Panc1 (cell line): ENCODE measurements around the gene PLA2G4F. TPM values are rescaled to one million over a fixed set of nuclear protein-coding genes. Genes with fewer than 3 reads are reported as not detected.

Experiments used
- ATAC-seq: fragments of 200-7000 bp; cut with Tn5 transposase; 2 replicates; pipeline ENCODE4 v1.9.1; 2020; ENCODE audit warnings: mild to moderate bottlenecking, moderate library complexity
- BruUV-seq: library from RNA; stranded (reverse); fragments of 400-500 nt; replicated peaks from 2 replicates; lab custom pipeline; 2021; lab: Mats Ljungman, UMichigan
- CTCF ChIA-PET: fragments of 300-600 bp; sonication (Branson Sonifier 250); formaldehyde crosslinking; loops from one replicate; lab custom pipeline; 2022; ENCODE audit warnings: antibody characterized with exemption; lab: Charles Lee
- POLR2A ChIA-PET: fragments of 300-600 bp; sonication (Branson Sonifier 250); formaldehyde crosslinking; loops from one replicate; lab custom pipeline; 2022; ENCODE audit warnings: antibody characterized with exemption; lab: Charles Lee
- DNase-seq: peaks from one replicate; pipeline ENCODE4 v3.0.0-alpha.2; 2010; ENCODE audit warnings: low read depth, low spot score
- H3K27ac ChIP-seq: 2 replicates; pipeline ENCODE4 v1.5.1; 2011; ENCODE audit warnings: mild to moderate bottlenecking, low read length, inconsistent platforms
- H3K27me3 ChIP-seq: fragments of 200-500 bp; sonication (Bioruptor generic); 2 replicates; pipeline ENCODE4 v1.6.0; 2014; ENCODE audit warnings: low read length, inconsistent platforms; ENCODE audit not compliant: control insufficient read depth, insufficient read depth
- H3K36me3 ChIP-seq: fragments of 200-500 bp; sonication (Bioruptor generic); 2 replicates; pipeline ENCODE4 v1.5.1; 2014; ENCODE audit warnings: inconsistent platforms, mild to moderate bottlenecking, low read length, moderate library complexity; ENCODE audit not compliant: control insufficient read depth, insufficient read depth
- H3K4me1 ChIP-seq: 2 replicates; pipeline ENCODE4 v1.5.1; 2011; ENCODE audit warnings: inconsistent platforms, mild to moderate bottlenecking, low read length, moderate library complexity; ENCODE audit not compliant: control insufficient read depth, insufficient read depth
- H3K4me3 ChIP-seq, 2 experiments: 2 replicates each; pipeline ENCODE4 v1.5.1; 2011 to 2012; ENCODE audit warnings: low read depth in 2 of 2, low read length in 2 of 2, mild to moderate bottlenecking in 2 of 2, inconsistent platforms in 1 of 2, moderate library complexity in 1 of 2
- H3K9me3 ChIP-seq: fragments of 200-500 bp; sonication (Bioruptor generic); 2 replicates; pipeline ENCODE4 v1.5.1; 2014; ENCODE audit warnings: low read depth, mild to moderate bottlenecking, inconsistent platforms, low read length, moderate library complexity; ENCODE audit not compliant: control insufficient read depth, insufficient read depth
- POLR2AphosphoS5 ChIP-seq: IDR thresholded peaks from 2 replicates; pipeline ENCODE4 v1.6.1; 2012; ENCODE audit warnings: mild to moderate bottlenecking, low read depth, low read length, moderate library complexity
- REST ChIP-seq, 2 experiments: IDR thresholded peaks; 2 replicates each; pipeline ENCODE4 v1.6.1; 2011 to 2012; ENCODE audit warnings: low read depth in 2 of 2, control low read depth in 1 of 2, low read length in 1 of 2, mild to moderate bottlenecking in 1 of 2, moderate library complexity in 1 of 2; ENCODE audit not compliant: insufficient read depth in 1 of 2
- SIN3A ChIP-seq: IDR thresholded peaks from 2 replicates; pipeline ENCODE4 v1.6.1; 2012; ENCODE audit warnings: low read depth, mild to moderate bottlenecking, low read length, moderate library complexity, borderline replicate concordance; ENCODE audit not compliant: insufficient read depth
- TCF7L2 ChIP-seq: IDR thresholded peaks from 2 replicates; pipeline ENCODE4 v1.6.1; 2011; ENCODE audit warnings: mild to moderate bottlenecking, low read depth, low read length, inconsistent platforms
- in situ Hi-C: cut with HindIII; loops from 2 replicates; pipeline ENCODE4 v1.10.0; 2016; ENCODE audit warnings: low sequenced_read_pairs, low pct_unique_long_range_greater_than_20kb
- intact Hi-C: fragments of 100-400 bp; cut with micrococcal nuclease; formaldehyde crosslinking; loops from one replicate; pipeline ENCODE4 v1.10.0; 2022; ENCODE audit not compliant: unreplicated experiment
- total RNA-seq: library from RNA; stranded (reverse); gene quantifications from one replicate; pipeline ENCODE4 v1.2.1, GENCODE V29; 2021; ENCODE audit not compliant: unreplicated experiment
- TF ChIP-seq, protein P1 (sequence below): fragments of 450-650 bp; IDR thresholded peaks from 2 replicates; pipeline ENCODE4 v1.5.1; 2017; ENCODE audit warnings: mild to moderate bottlenecking

PLA2G4F gene
- total RNA-seq, 1 experiment from 2014 or later: not detected

DNA sequence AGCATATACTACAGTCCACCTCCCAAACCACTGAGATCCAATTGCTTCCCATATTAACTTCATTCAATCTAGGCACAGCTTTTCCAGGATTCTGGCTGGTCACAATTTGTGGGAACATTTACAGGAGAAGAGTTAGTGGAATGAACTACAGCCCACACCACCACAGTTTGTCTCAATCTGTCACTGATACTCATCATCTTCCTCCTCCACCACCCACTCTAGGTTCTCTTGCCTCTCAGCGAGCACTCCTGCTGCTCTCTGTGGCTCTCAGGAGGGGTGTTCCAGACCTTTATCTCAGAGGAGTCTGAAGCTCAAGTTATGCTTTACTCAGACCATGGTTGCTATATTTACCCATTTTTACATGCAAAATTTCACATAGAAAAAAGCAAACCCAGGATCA is 36.2 kb downstream of the PLA2G4F start:
- ChIA-PET CTCF (no interaction called here), POLR2A (no interaction called here)
- DNase-seq (no peak), ATAC-seq (no peak)
- intact Hi-C loops (no loop called here), in situ Hi-C loops (no loop called here)
- H3K4me3 ChIP-seq: no peak overlapping the region
- no peaks in the 10 kb centered on the region for H3K9me3 ChIP-seq
- BruUV-seq: no TSS peak
- H3K27ac ChIP-seq: no peak overlapping the region
- peaks cover 5% of the 10 kb centered on the region; the same call in 1 of the 2 replicates for H3K27me3 ChIP-seq
- TF ChIP-seq, protein P1, sequence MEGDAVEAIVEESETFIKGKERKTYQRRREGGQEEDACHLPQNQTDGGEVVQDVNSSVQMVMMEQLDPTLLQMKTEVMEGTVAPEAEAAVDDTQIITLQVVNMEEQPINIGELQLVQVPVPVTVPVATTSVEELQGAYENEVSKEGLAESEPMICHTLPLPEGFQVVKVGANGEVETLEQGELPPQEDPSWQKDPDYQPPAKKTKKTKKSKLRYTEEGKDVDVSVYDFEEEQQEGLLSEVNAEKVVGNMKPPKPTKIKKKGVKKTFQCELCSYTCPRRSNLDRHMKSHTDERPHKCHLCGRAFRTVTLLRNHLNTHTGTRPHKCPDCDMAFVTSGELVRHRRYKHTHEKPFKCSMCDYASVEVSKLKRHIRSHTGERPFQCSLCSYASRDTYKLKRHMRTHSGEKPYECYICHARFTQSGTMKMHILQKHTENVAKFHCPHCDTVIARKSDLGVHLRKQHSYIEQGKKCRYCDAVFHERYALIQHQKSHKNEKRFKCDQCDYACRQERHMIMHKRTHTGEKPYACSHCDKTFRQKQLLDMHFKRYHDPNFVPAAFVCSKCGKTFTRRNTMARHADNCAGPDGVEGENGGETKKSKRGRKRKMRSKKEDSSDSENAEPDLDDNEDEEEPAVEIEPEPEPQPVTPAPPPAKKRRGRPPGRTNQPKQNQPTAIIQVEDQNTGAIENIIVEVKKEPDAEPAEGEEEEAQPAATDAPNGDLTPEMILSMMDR: no peak
- no peak for TF ChIP-seq REST (IDR thresholded peaks at IDR 0.05; ENCODE audit: insufficient read depth in 1 of 2, low read depth in 2 of 2, low read length in 1 of 2)
- no peak for TF ChIP-seq SIN3A
- TF ChIP-seq TCF7L2: no peak
- H3K4me1 ChIP-seq: no peaks in the 10 kb centered on the region
- no peaks in the 10 kb centered on the region for H3K36me3 ChIP-seq

GRCh38 chr15:42119446-42119760 is 37.0 kb downstream of the PLA2G4F start:
- H3K36me3 ChIP-seq: no peaks in the 10 kb centered on the region
- in situ Hi-C loops (no loop called here), intact Hi-C loops (no loop called here)
- H3K27ac ChIP-seq: no peak overlapping the region
- ATAC-seq (no peak), DNase-seq (no peak)
- H3K9me3 ChIP-seq: no peaks in the 10 kb centered on the region
- CTCF ChIA-PET: interaction anchor here (0.8 kb wide), 1 partner anchor 18 kb away, joined by 3 read pairs; no protein-coding TSS in a partner anchor
- no peaks in the 10 kb centered on the region for H3K4me1 ChIP-seq
- no TSS peak for BruUV-seq
- peaks cover 4% of the 10 kb centered on the region; the same call in 1 of the 2 replicates for H3K27me3 ChIP-seq
- POLR2A ChIA-PET: no interaction called here
- H3K4me3 ChIP-seq: no peak overlapping the region
- no peak for TF ChIP-seq SIN3A
- no peak for TF ChIP-seq TCF7L2
- no peak for TF ChIP-seq REST (IDR thresholded peaks at IDR 0.05; ENCODE audit: insufficient read depth in 1 of 2, low read depth in 2 of 2, low read length in 1 of 2)
- TF ChIP-seq POLR2AphosphoS5: no peak
- TF ChIP-seq, protein P1: no peak
